Uterus (tissue), 2 donors: ENCODE measurements around the gene DRAM1.

Experiments used
- POLR2A ChIP-seq, 2 donors: fragments of 450-650 bp; IDR thresholded peaks; one replicate each; pipeline ENCODE4 v1.6.1; 2016; ENCODE audit warnings: antibody characterized with exemption in 2 of 2, mild to moderate bottlenecking in 1 of 2, moderate library complexity in 1 of 2
- TF ChIP-seq, protein P1 (sequence below), 4 experiments: fragments of 200-600 bp in 2 of 4; fragments of 450-650 bp in 2 of 4; sonication (generic) in 2 of 4; IDR thresholded peaks; one replicate each; pipeline ENCODE4 v1.5.1; 2016 to 2019; ENCODE audit warnings: antibody characterized with exemption in 4 of 4, mild to moderate bottlenecking in 2 of 4, moderate library complexity in 1 of 4

DNA sequence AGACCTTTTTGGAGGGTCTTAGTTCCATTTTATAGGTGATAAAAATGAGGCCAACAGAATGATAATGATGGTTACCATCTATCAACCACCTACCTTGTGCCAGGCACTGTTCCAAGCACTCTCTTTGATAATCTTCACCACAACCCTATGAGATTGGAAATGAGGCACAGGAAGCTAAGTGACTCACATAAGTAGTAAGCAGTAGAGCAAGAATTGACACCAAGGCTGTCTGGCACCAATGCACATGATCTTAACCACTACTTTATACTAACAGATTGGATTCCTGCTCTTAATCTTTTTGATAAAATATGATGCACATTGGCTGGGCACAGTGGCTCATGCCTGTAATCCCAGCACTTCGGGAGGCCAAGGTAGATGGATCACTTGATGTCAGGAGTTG, 91.4 kb downstream of the DRAM1 start:
- TF ChIP-seq, protein P1, sequence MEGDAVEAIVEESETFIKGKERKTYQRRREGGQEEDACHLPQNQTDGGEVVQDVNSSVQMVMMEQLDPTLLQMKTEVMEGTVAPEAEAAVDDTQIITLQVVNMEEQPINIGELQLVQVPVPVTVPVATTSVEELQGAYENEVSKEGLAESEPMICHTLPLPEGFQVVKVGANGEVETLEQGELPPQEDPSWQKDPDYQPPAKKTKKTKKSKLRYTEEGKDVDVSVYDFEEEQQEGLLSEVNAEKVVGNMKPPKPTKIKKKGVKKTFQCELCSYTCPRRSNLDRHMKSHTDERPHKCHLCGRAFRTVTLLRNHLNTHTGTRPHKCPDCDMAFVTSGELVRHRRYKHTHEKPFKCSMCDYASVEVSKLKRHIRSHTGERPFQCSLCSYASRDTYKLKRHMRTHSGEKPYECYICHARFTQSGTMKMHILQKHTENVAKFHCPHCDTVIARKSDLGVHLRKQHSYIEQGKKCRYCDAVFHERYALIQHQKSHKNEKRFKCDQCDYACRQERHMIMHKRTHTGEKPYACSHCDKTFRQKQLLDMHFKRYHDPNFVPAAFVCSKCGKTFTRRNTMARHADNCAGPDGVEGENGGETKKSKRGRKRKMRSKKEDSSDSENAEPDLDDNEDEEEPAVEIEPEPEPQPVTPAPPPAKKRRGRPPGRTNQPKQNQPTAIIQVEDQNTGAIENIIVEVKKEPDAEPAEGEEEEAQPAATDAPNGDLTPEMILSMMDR (IDR thresholded peaks at IDR 0.05) = no peak
- TF ChIP-seq POLR2A (IDR thresholded peaks at IDR 0.05) = no peak
